Pons (tissue), 1 donor: ENCODE measurements around the gene DAPK3.
"Not testable (repeated sequence)": the region's sequence is repeated elsewhere in the genome, so short reads cannot be mapped to it uniquely, and the experiment has no call there.

Experiments
- DNase-seq: peaks from one replicate; pipeline ENCODE4 v3.0.0-alpha.2; 2016; ENCODE audit warnings: low spot score

The DAPK3 gene

GRCh38 chr19:3954107-3954506 is 16.8 kb downstream of the DAPK3 start:
- no peak for DNase-seq

- not testable (repeated sequence) for DNase-seq
Observed at GRCh38 chr19:3952755-3953276, 18.1 kb downstream of the DAPK3 start.

- DNase-seq = no peak
Observed at GRCh38 chr19:3950871-3951861, 19.7 kb downstream of the DAPK3 start.

- DNase-seq = no peak
Observed at GRCh38 chr19:3949997-3950859, 20.7 kb downstream of the DAPK3 start.

GRCh38 chr19:3949294-3949693 is 21.6 kb downstream of the DAPK3 start:
- DNase-seq = no peak

- not testable (repeated sequence) for DNase-seq
Observed at GRCh38 chr19:3947316-3947933, 23.5 kb downstream of the DAPK3 start.

- DNase-seq = no peak
Observed at GRCh38 chr19:3945838-3946237, 25.1 kb downstream of the DAPK3 start.

- DNase-seq = no peak
Observed at GRCh38 chr19:3944018-3944721, 26.7 kb downstream of the DAPK3 start.

GRCh38 chr19:3942790-3943409 is 28.0 kb downstream of the DAPK3 start:
- DNase-seq = no peak

GRCh38 chr19:3938300-3938950 is 32.5 kb downstream of the DAPK3 start:
- DNase-seq = not testable (repeated sequence)

- no peak for DNase-seq
Observed at GRCh38 chr19:3936506-3937442, 34.1 kb downstream of the DAPK3 start.

- no peak for DNase-seq
Observed at GRCh38 chr19:3932931-3933810, 37.7 kb downstream of the DAPK3 start, which contains the start of gene NMRK2. NMRK2 (plus strand) TSS chr19:3933069; CDS start chr19:3933672, 603 bp downstream.

- no peak for DNase-seq
Observed at GRCh38 chr19:3931041-3931440, 39.9 kb downstream of the DAPK3 start.

GRCh38 chr19:3923912-3924311 is 47.0 kb downstream of the DAPK3 start:
- no peak for DNase-seq

GRCh38 chr19:3923096-3923758 is 47.7 kb downstream of the DAPK3 start:
- DNase-seq = no peak

- no peak for DNase-seq
Observed at GRCh38 chr19:3919793-3920192, 51.1 kb downstream of the DAPK3 start.

- DNase-seq = no peak
Observed at GRCh38 chr19:3916033-3916432, 54.9 kb downstream of the DAPK3 start.

GRCh38 chr19:3914199-3914598 is 56.7 kb downstream of the DAPK3 start:
- DNase-seq = no peak
